HuH-7 (cell line): ENCODE data around the gene RABGAP1L.

Experiments used
- DNase-seq: peaks from one replicate; pipeline ENCODE4 v3.0.0; 2011; ENCODE audit warnings: low spot score

RABGAP1L gene

GRCh38 chr1:174939775-174940545 lies 780.6 kb downstream of the RABGAP1L start:
- no peak for DNase-seq

DNA sequence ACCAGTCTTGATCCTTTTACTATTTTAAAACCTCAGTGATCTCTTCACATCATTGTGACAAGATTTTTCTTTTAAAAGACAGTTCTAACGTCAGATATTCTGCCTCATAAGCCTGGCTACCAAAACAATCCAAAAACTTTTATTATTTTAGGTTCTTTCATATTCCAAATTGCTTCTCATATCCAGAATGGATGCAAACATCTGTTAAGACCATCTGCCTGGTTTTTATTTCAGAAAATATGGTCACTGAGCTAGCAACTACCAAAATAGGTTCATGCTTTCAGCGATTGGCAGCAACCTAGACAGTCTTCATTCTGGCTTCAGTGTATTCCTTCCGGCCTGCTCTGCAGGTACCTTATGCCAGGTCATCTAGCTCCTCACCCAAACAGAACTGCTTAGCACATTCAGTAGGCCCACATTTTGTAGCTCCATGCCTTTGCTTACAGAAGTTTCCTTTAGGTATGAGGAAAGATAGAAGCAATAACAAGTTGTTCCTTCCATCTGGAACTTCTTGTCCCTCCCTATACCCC lies 781.4 kb downstream of the RABGAP1L start:
- DNase-seq: no peak

DNA sequence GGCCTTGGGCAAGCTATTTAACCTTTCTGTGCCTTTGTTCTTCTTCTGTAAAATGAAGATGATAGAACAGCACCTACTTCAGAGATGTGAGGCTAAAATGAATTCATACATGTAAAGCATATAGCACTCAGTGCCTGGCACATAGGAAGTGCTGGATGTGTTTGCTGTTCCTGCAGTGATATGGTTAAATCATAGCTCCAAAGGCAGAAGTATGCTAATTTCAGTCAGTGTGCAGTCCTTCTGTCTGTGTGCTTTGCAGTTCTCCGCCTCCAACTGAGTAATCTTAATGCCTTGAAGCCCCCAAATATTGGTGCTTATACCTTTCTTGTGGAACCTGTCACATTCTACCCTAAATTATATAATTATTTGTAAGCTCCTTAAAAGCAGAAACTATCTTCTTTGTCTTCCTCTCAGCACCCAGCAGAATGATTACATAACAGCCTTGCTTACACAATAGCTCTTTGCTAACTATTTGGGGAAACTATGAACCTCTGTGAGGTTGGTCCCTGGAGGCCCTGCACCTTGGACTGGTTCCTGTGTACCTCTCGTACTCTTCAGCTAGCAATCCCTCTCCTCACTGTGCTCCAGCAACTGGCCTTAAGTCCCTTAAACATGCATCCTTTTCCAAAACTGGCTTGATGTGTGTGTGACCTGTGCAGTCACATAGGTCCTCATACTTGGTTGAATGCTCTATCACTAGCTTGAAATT lies 783.4 kb downstream of the RABGAP1L start:
- no peak for DNase-seq

GRCh38 chr1:174946031-174946430 lies 786.7 kb downstream of the RABGAP1L start:
- DNase-seq: no peak

GRCh38 chr1:174949061-174949460 lies 789.7 kb downstream of the RABGAP1L start:
- DNase-seq: no peak

DNA sequence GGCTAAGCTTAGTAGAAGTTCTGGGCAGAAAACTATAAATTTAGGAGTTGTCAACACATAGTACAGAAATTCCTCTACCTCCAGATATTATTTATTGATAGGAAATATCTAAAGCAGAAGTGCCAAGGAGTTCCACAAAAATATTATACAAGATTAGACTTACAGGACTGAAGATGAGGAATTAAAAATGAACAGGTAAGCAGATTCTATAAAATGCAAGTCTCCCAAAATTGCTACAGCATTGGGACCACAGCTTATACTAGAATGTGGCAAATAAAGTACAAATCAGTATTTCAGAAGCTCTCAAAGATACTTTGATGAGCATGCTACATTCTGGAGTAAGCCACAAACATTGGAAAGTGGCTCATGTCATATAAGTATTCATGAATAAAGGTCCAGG lies 790.3 kb downstream of the RABGAP1L start:
- DNase-seq: no peak

- no peak for DNase-seq
These were observed 794.2 kb downstream of the RABGAP1L start for GRCh38 chr1:174953285-174954072.

- DNase-seq: no peak
These were observed 794.7 kb downstream of the RABGAP1L start for GRCh38 chr1:174954073-174954460.

GRCh38 chr1:174954671-174955669 lies 795.6 kb downstream of the RABGAP1L start:
- no peak for DNase-seq

DNA sequence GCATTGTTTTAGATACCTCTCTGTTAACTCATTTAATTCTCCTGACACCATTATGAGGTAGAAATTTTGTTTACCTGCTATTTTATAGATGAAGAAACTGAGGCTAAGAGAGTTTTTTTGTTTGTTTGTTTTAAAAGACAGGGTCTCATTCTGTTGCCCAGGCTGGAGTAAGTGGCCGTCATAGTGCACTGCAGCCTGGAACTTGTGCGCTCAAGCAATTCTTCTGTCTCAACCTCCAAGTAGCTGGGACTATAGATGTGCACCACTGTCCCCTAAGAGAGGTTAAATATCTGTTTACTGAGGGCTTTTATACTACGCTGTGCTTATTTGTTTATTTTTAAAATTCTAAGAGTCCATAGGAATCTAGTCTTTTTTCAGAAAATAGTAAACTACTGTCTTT lies 796.8 kb downstream of the RABGAP1L start:
- no peak for DNase-seq

DNA sequence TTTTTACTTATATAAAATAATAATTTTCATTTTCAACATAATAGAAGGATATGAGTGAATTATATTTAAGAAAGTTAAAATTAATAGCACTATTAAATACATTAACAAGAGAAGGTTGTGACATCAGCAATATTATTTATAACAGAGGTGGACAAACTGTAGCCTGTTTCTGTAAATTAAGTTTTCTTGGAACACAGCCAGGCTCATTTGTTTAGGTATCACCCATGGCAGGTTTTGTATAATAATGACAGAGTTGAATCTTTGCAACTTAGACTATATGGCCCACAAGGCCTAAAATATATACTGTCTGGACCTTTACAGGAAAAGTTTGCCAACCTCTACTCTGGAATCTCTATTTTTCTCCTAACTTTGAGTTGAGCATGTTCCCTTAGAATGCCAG lies 797.7 kb downstream of the RABGAP1L start:
- DNase-seq: no peak

GRCh38 chr1:174957829-174958228 lies 798.5 kb downstream of the RABGAP1L start:
- DNase-seq: no peak

DNA sequence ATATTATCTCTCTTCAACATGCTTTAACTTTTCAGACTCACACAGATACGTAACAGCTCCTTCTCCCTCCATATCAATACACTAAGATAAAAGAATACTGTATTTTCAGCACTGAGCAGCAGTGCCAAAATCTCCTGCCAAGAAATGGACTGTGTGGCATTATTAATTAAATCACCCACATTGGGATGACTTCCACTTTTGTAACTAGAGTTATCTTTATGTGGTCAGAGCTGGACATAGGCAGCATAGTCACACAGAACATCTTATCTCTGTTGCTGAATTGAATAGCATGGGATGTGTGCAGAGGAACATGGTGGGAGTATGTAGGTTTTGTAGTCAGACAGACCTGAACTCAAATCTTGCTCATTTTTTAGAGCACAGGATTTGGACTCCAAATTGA lies 799.1 kb downstream of the RABGAP1L start:
- DNase-seq: no peak

- DNase-seq: no peak
These were observed 801.0 kb downstream of the RABGAP1L start for GRCh38 chr1:174960362-174960761.

DNA sequence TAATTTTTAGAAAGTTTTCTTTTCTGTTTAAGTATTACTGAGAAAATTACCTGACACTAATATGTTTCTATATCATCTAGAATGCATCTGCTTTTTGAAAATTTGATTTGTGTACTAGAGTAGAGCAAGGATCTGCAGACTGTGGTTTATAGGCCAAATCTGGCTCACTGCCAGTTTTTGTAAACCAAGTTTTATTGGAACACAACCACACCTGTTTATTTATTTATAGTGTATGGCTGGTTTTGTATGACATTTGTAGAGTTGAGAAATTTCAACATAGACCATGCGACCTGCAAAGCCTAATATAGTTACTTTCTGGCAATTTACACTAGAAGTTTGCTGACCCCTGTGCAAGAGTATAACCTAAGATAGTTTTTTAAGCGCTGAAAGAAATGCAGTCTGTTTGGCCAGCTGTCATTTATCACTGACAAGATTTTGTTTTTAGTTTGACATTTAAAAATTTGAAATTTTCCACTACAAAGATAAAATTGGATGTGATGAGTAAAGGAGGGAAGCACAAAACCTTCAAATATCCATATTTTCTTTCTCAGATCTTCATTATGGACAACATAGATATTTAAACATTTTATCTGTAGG lies 804.3 kb downstream of the RABGAP1L start:
- DNase-seq: no peak

DNA sequence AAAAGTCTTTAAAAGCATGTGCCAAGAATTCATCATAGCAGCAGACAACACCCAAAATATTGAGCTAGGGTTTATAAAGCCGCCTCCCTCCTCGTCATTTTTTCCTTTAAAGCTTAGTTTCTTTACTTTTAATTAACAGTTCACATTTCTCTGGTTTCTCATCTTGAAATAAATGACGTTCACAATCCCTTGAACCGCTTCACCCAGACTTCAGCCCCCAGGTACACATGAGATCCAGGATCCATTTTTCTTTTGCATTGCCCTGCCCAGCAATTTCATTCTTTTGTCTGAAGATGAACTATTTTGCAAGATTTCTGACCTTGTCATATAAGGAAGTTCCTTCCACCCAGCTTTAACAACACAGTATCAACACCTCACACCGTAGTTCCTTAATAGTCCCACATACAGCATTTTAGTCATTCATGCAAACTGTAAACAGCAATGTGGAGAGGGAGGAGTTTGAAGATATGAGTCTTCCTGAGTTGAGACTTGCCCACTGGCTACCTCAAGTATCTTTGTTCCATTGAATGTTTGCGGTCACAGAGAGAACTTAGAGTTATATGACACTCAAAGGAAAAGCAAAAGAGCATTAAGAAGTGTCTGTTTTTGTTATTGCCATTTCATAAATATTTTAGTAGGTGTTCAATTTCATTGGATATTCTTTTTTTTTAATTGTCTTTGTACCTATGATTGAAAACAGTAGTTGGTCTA lies 805.1 kb downstream of the RABGAP1L start:
- DNase-seq: no peak

GRCh38 chr1:174964972-174965361 lies 805.6 kb downstream of the RABGAP1L start:
- DNase-seq: no peak

- DNase-seq: no peak
These were observed 806.2 kb downstream of the RABGAP1L start for GRCh38 chr1:174965362-174966007.

DNA sequence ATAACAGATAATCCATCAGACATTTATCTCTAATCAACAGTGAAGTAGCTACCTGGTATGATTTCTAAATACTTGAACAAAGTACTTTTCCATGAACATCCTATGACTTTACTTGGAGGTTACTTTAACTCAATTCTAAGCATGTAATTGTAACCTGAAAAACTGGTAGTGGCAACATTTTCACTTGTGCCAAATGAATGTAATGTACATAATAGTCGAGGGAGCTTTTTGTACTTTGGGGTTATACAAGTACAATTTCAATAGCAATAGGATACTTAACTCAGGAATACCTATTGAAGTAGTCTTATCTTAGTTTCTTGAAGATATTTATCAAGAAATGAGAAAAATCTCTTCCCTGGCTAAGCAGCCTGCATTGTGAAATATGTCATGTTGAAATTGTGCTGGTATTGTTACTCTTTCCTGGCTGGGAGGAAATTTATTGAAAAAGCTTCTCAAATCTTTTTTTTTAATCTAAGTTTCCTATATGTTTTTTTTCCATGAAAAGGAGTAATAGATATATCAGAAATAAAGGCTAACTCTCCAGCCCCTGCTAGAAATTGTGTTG lies 806.8 kb downstream of the RABGAP1L start:
- DNase-seq: no peak
